H9 (cell line): Measurements from ENCODE around the gene NEK7. TPM values are rescaled to one million over a fixed set of nuclear protein-coding genes. Genes with fewer than 3 reads are reported as not detected.

ENCODE experiments used
- DNase-seq: peaks from one replicate; pipeline ENCODE4 v3.0.0-alpha.2; 2017
- H2AFZ ChIP-seq: one replicate; pipeline ENCODE4 v1.6.1; 2013; ENCODE audit warnings: mild to moderate bottlenecking, low read length, control low read depth, moderate library complexity
- H2AK5ac ChIP-seq: 2 replicates; pipeline ENCODE4 v1.6.1; 2013; ENCODE audit warnings: low read length, control low read depth, mixed read lengths; ENCODE audit not compliant: insufficient read length
- H2BK120ac ChIP-seq: one replicate; pipeline ENCODE4 v1.6.1; 2013; ENCODE audit warnings: low read depth, mild to moderate bottlenecking, low read length, control low read depth, inconsistent platforms; ENCODE audit not compliant: poor library complexity, severe bottlenecking
- H2BK12ac ChIP-seq: 2 replicates; pipeline ENCODE4 v1.6.1; 2013; ENCODE audit warnings: low read length, control low read depth, mixed read lengths, low read depth; ENCODE audit not compliant: insufficient read length
- H2BK15ac ChIP-seq: 2 replicates; pipeline ENCODE4 v1.6.1; 2013; ENCODE audit warnings: low read depth, low read length, control low read depth
- H2BK20ac ChIP-seq: one replicate; pipeline ENCODE4 v1.6.1; 2013; ENCODE audit warnings: low read depth, mild to moderate bottlenecking, low read length, control low read depth, inconsistent platforms; ENCODE audit not compliant: poor library complexity, severe bottlenecking
- H2BK5ac ChIP-seq: 2 replicates; pipeline ENCODE4 v1.6.1; 2013; ENCODE audit warnings: low read length, control low read depth, mixed read lengths; ENCODE audit not compliant: insufficient read length
- H3K14ac ChIP-seq: 2 replicates; pipeline ENCODE4 v1.6.1; 2013; ENCODE audit warnings: low read length, control low read depth; ENCODE audit not compliant: insufficient read depth
- H3K18ac ChIP-seq: 2 replicates; pipeline ENCODE4 v1.6.1; 2013; ENCODE audit warnings: low read depth, mild to moderate bottlenecking, mixed read lengths, low read length, control low read depth; ENCODE audit not compliant: insufficient read length
- H3K23ac ChIP-seq: 2 replicates; pipeline ENCODE4 v1.6.1; 2013; ENCODE audit warnings: low read length, control low read depth, mixed read lengths, low read depth; ENCODE audit not compliant: insufficient read length
- H3K23me2 ChIP-seq: 2 replicates; pipeline ENCODE4 v1.6.1; 2013; ENCODE audit warnings: low read depth, mild to moderate bottlenecking, mixed read lengths, low read length, control low read depth; ENCODE audit not compliant: insufficient read length, poor library complexity, severe bottlenecking
- H3K27ac ChIP-seq: 2 replicates; pipeline ENCODE4 v1.5.1; 2013; ENCODE audit warnings: low read length, control low read depth, mixed read lengths, low read depth; ENCODE audit not compliant: insufficient read length
- H3K27me3 ChIP-seq: 2 replicates; pipeline ENCODE4 v1.6.1; 2013; ENCODE audit warnings: low read length, control low read depth, inconsistent platforms; ENCODE audit not compliant: insufficient read depth
- H3K4ac ChIP-seq: 2 replicates; pipeline ENCODE4 v1.6.1; 2013; ENCODE audit warnings: low read depth, mild to moderate bottlenecking, control low read depth, inconsistent platforms, low read length, moderate library complexity
- H3K4me1 ChIP-seq: 2 replicates; pipeline ENCODE4 v1.6.1; 2013; ENCODE audit warnings: low read length, control low read depth, inconsistent platforms; ENCODE audit not compliant: insufficient read depth
- H3K4me2 ChIP-seq: 2 replicates; pipeline ENCODE4 v1.6.1; 2013; ENCODE audit warnings: low read length, control low read depth, mixed read lengths; ENCODE audit not compliant: insufficient read length, insufficient read depth
- H3K56ac ChIP-seq: 2 replicates; pipeline ENCODE4 v1.6.1; 2013; ENCODE audit warnings: low read depth, mild to moderate bottlenecking, mixed read lengths, low read length, control low read depth; ENCODE audit not compliant: insufficient read length
- H3K79me1 ChIP-seq: 2 replicates; pipeline ENCODE4 v1.6.1; 2013; ENCODE audit warnings: low read depth, mild to moderate bottlenecking, moderate library complexity, low read length, control low read depth, inconsistent platforms; ENCODE audit not compliant: insufficient read depth, poor library complexity, severe bottlenecking
- H3K79me2 ChIP-seq: 2 replicates; pipeline ENCODE4 v1.6.1; 2013; ENCODE audit warnings: low read length, control low read depth, inconsistent platforms; ENCODE audit not compliant: insufficient read depth
- H3K9ac ChIP-seq: 2 replicates; pipeline ENCODE4 v1.6.1; 2013; ENCODE audit warnings: low read length, control low read depth, mixed read lengths; ENCODE audit not compliant: insufficient read length; ENCODE audit errors: extremely low read depth
- H3K9me3 ChIP-seq: one replicate; pipeline ENCODE4 v1.6.1; 2013; ENCODE audit warnings: low read depth, low read length, inconsistent platforms; ENCODE audit not compliant: control insufficient read depth
- H3T11ph ChIP-seq: one replicate; pipeline ENCODE4 v1.6.1; 2013; ENCODE audit warnings: mild to moderate bottlenecking, low read length, control low read depth, inconsistent platforms
- H4K20me1 ChIP-seq: one replicate; pipeline ENCODE4 v1.6.1; 2013; ENCODE audit not compliant: control insufficient read depth, insufficient read length, insufficient read depth
- H4K5ac ChIP-seq: 2 replicates; pipeline ENCODE4 v1.6.1; 2013; ENCODE audit warnings: low read depth, mild to moderate bottlenecking, mixed read lengths, low read length, control low read depth; ENCODE audit not compliant: insufficient read length
- H4K8ac ChIP-seq: replicated peaks from 2 replicates; pipeline ENCODE4 v1.6.1; 2013; ENCODE audit warnings: low read length, control low read depth, mixed read lengths, low read depth; ENCODE audit not compliant: insufficient read length
- H4K91ac ChIP-seq: 2 replicates; pipeline ENCODE4 v1.6.1; 2013; ENCODE audit warnings: low read depth, mild to moderate bottlenecking, moderate library complexity, mixed read lengths, low read length, control low read depth; ENCODE audit not compliant: insufficient read length
- H3K27ac Mint-ChIP-seq, 3 experiments: 2 replicates in 2 of 3; 3 replicates in 1 of 3; pipeline ENCODE4 v1.8.0; 2020 to 2021; ENCODE audit warnings: mixed read lengths in 3 of 3, mild to moderate bottlenecking in 1 of 3, moderate library complexity in 1 of 3
- H3K27me3 Mint-ChIP-seq: 2 replicates; pipeline ENCODE4 v1.8.0; 2021; ENCODE audit warnings: low read depth, mild to moderate bottlenecking, moderate library complexity, mixed read lengths
- H3K36me3 Mint-ChIP-seq, 3 experiments: 2 replicates in 2 of 3; 3 replicates in 1 of 3; pipeline ENCODE4 v1.8.0; 2020 to 2021; ENCODE audit warnings: low read depth in 3 of 3, mixed read lengths in 3 of 3; ENCODE audit not compliant: insufficient read depth in 1 of 3
- H3K4me1 Mint-ChIP-seq, 2 experiments: 2 replicates each; pipeline ENCODE4 v1.8.0; 2020; ENCODE audit warnings: mixed read lengths in 2 of 2
- H3K4me3 Mint-ChIP-seq, 2 experiments: 2 replicates in 1 of 2; 3 replicates in 1 of 2; pipeline ENCODE4 v1.8.0; 2020 to 2021; ENCODE audit warnings: mild to moderate bottlenecking in 2 of 2, mixed read lengths in 2 of 2, moderate library complexity in 1 of 2
- H3K9me3 Mint-ChIP-seq, 2 experiments: 2 replicates in 1 of 2; 3 replicates in 1 of 2; pipeline ENCODE4 v1.8.0; 2020; ENCODE audit warnings: mild to moderate bottlenecking in 2 of 2, mixed read lengths in 2 of 2, moderate library complexity in 1 of 2
- WGBS: extraction: QIAGEN DNeasy Blood & Tissue Kit; methylation state at CpG from one replicate; pipeline ENCODE4 v1.1.7; 2013; ENCODE audit warnings: missing lambda C conversion rate, low lambda C conversion rate, mixed read lengths; ENCODE audit not compliant: insufficient read length; ENCODE audit errors: extremely low coverage; 5-methylcytosine and 5-hydroxymethylcytosine counted together
- total RNA-seq: library from RNA; stranded (reverse); gene quantifications from 2 replicates; pipeline ENCODE4 v1.2.1, GENCODE V29; 2021
- TF ChIP-seq, protein P1 (sequence below): fragments of 200-600 bp; sonication (generic); conservative IDR thresholded peaks from 3 replicates; pipeline ENCODE4 v1.8.0; 2021; ENCODE audit warnings: antibody characterized with exemption, mild to moderate bottlenecking

NEK7 gene
- total RNA-seq, 1 experiment from 2014 or later = 9.6 TPM

DNA sequence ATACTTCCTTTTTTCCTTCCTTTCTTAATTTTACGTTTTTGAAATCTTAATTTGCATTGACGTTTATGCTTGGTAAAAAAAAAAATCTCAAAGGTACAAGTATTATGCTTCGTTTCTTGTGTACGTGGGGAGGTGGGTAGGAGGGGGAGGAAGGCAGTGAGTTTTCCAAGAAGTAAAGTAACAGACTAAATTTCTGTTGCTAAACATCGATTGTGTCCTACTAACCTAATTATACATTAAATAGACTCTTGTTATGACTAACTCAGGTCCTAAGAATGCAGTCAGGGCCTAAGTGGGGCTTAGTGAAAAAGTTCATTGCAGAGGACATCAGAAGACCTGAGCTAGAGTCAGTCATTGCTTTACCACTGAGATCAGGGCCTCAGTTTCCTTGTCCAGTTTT, 17.5 kb downstream of the NEK7 start:
- Mint-ChIP-seq H3K36me3 (no peaks in the 10 kb centered on the region), H3K27ac (no peak overlapping the region; a peak in 1 of 7 replicates), H3K4me3 (no peak overlapping the region), H3K27me3 (no peaks in the 10 kb centered on the region), H3K4me1 (peaks cover 9 to 21% of the 10 kb centered on the region in 2 experiments), H3K9me3 (no peaks in the 10 kb centered on the region)
- H3K9ac ChIP-seq = no peak overlapping the region
- no peak overlapping the region for H3K23ac ChIP-seq
- no peak overlapping the region for H2BK120ac ChIP-seq
- no peak overlapping the region for H2AFZ ChIP-seq
- H3T11ph ChIP-seq = no peak overlapping the region
- WGBS = no CpG with 5 or more reads among the region's 5 CpGs
- H2BK12ac ChIP-seq = no peak overlapping the region
- H3K18ac ChIP-seq = no peak overlapping the region
- H3K4me1 ChIP-seq = no peaks in the 10 kb centered on the region; the same call in 1 of the 2 replicates
- H4K91ac ChIP-seq = no peak overlapping the region
- no peak for DNase-seq
- H3K79me2 ChIP-seq = peaks cover 4% of the 10 kb centered on the region; the same call in 1 of the 2 replicates
- H4K20me1 ChIP-seq = no peaks in the 10 kb centered on the region
- H3K56ac ChIP-seq = no peak overlapping the region
- H4K5ac ChIP-seq = no peak overlapping the region
- H3K27me3 ChIP-seq = no peaks in the 10 kb centered on the region
- no peak overlapping the region for H2BK15ac ChIP-seq
- TF ChIP-seq, protein P1, sequence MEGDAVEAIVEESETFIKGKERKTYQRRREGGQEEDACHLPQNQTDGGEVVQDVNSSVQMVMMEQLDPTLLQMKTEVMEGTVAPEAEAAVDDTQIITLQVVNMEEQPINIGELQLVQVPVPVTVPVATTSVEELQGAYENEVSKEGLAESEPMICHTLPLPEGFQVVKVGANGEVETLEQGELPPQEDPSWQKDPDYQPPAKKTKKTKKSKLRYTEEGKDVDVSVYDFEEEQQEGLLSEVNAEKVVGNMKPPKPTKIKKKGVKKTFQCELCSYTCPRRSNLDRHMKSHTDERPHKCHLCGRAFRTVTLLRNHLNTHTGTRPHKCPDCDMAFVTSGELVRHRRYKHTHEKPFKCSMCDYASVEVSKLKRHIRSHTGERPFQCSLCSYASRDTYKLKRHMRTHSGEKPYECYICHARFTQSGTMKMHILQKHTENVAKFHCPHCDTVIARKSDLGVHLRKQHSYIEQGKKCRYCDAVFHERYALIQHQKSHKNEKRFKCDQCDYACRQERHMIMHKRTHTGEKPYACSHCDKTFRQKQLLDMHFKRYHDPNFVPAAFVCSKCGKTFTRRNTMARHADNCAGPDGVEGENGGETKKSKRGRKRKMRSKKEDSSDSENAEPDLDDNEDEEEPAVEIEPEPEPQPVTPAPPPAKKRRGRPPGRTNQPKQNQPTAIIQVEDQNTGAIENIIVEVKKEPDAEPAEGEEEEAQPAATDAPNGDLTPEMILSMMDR = no peak
- H3K27ac ChIP-seq = no peak overlapping the region
- no peak overlapping the region for H2BK5ac ChIP-seq
- no peaks in the 10 kb centered on the region for H3K9me3 ChIP-seq
- no peaks in the 10 kb centered on the region for H3K23me2 ChIP-seq
- no peaks in the 10 kb centered on the region for H3K79me1 ChIP-seq
- no peak overlapping the region for H3K4ac ChIP-seq
- H2AK5ac ChIP-seq = no peak overlapping the region
- H2BK20ac ChIP-seq = no peak overlapping the region
- H3K14ac ChIP-seq = no peak overlapping the region
- H3K4me2 ChIP-seq = no peak overlapping the region
- no peak overlapping the region for H4K8ac ChIP-seq
